ENCODE measurements around the gene TUBGCP6.

The TUBGCP6 gene

GRCh38 chr22:50182176-50183081 is 62.4 kb downstream of the TUBGCP6 start:
- DNase-seq (ENCODE audit: low read depth): no peak

- no peak for DNase-seq (ENCODE audit: low read depth)
Measured at GRCh38 chr22:50180727-50181521, 63.9 kb downstream of the TUBGCP6 start.

GRCh38 chr22:50179937-50180726 is 64.7 kb downstream of the TUBGCP6 start:
- DNase-seq (ENCODE audit: low read depth): no peak

GRCh38 chr22:50178871-50179869 is 65.7 kb downstream of the TUBGCP6 start:
- no peak for DNase-seq (ENCODE audit: low read depth)

GRCh38 chr22:50178471-50178864 is 66.4 kb downstream of the TUBGCP6 start:
- DNase-seq (ENCODE audit: low read depth): no peak

- no peak for DNase-seq (ENCODE audit: low read depth)
Measured at GRCh38 chr22:50177537-50178470, 67.0 kb downstream of the TUBGCP6 start.

- DNase-seq (ENCODE audit: low read depth): no peak
Measured at GRCh38 chr22:50176850-50177536, 67.8 kb downstream of the TUBGCP6 start.

GRCh38 chr22:50175921-50176849 is 68.6 kb downstream of the TUBGCP6 start:
- DNase-seq (ENCODE audit: low read depth): no peak

- DNase-seq (ENCODE audit: low read depth): no peak
Measured at GRCh38 chr22:50175191-50175461, 69.7 kb downstream of the TUBGCP6 start.

- DNase-seq (ENCODE audit: low read depth): no peak
Measured at GRCh38 chr22:50174382-50175190, 70.2 kb downstream of the TUBGCP6 start.

GRCh38 chr22:50173983-50174355 is 70.9 kb downstream of the TUBGCP6 start:
- no peak for DNase-seq (ENCODE audit: low read depth)

- no peak for DNase-seq (ENCODE audit: low read depth)
Measured at GRCh38 chr22:50173311-50173982, 71.4 kb downstream of the TUBGCP6 start.

- no peak for DNase-seq (ENCODE audit: low read depth)
Measured at GRCh38 chr22:50171965-50172421, 72.8 kb downstream of the TUBGCP6 start.

GRCh38 chr22:50171319-50171964 is 73.4 kb downstream of the TUBGCP6 start:
- no peak for DNase-seq (ENCODE audit: low read depth)

GRCh38 chr22:50170453-50171318 is 74.1 kb downstream of the TUBGCP6 start, which contains the start of gene PANX2:
Gene PANX2, plus strand, starts transcription at chr22:50170731. Its CDS starts 0 bp downstream, at chr22:50170731.
- DNase-seq (ENCODE audit: low read depth): no peak

All from fibroblast of the conjunctiva (primary cell).